NCI-H2107 treated with DMSO at 0.1 percent for 48 hours (cell line): ENCODE results near the gene TEX29.

Source experiments
- DNase-seq: peaks from one replicate; lab custom pipeline; 2025; ENCODE audit not compliant: unreplicated experiment; lab: John Stamatoyannopoulos, UW

Gene TEX29

DNA sequence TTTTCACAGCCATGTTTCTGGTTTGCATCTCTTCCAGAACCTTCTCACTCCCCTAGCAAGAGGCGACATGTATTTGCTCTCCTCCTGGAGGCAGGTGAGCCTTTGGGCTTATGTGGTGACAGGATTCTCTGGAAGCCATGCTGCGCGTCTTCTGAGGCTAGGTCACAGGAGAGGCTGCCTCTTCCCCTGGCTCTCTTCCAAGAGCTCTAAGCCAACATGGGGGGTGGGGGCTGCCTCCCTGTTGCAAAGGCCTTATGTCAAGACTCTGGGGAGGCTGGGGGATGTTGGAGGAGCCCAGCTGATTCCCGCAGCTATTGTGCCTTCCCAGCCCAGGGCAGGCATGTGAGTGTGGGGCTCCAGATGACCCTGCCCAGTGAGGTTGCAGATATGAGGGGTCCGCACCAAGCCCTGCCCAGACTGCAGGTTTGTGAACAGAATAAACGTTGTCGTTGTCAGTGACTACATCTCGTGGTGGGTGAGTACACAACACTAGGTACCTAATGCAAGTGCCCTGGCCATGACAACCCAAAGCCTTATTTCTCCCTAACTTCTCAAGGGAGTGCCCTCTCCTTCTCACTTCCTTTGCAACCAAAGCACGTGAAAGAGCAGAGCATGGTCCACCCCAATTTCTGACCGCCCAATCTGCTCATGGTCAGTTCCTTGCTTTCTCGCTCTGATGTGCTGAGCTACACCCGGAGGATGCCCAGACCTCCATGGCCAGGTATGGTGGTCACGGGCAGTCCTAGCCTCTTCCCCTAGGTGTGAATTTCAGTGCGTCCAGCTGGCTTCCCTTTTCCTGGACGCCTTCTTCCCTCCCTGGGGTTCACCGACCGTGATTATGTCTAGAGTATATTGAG, 44.9 kb downstream of the TEX29 start:
- DNase-seq: no peak

- DNase-seq: no peak
These were observed 46.9 kb downstream of the TEX29 start for GRCh38 chr13:111367340-111367739.

DNA sequence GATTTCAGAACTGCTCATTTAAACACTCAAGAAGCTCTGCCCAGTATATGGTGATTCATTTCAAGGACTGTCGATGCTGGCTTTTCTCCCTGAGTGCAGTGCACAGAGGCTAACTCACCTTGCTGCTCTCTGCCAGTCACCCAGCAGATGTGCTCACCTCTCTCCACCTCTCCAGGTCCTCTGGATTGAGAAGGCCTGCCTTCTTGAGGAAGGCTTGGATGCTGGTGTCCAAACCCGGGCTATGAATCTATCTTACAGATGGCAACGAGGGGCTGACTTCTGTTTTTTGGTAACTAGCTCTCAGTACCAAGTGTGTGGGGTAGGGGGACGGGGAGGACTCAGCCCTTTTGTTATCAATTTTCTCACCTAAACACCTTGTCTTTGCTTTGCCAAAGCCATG, 47.6 kb downstream of the TEX29 start:
- DNase-seq: no peak

- DNase-seq: no peak
These were observed 49.7 kb downstream of the TEX29 start for GRCh38 chr13:111370147-111370546.

- no peak for DNase-seq
These were observed 50.4 kb downstream of the TEX29 start for GRCh38 chr13:111370570-111371535.

DNA sequence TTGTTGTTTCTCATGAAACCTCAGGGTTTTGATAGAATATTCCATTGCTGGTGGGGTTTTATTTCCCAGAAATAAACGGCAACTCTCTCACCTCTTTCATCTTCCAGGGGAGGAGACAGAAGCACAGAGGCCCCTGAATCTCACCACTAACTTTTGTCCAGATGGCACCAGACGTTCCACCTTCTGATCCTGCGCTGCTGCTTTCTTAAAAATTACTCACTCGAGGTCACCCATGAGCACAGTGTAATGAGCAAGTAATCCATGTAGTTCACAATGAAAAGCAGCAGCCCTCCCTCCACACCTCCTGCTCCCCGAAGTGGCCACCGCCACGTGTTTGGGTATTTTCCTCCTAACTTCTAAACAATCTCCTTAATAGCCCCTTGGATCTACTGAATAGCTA, 51.3 kb downstream of the TEX29 start:
- DNase-seq: no peak

- DNase-seq: no peak
These were observed 52.4 kb downstream of the TEX29 start for GRCh38 chr13:111372651-111373425.

DNA sequence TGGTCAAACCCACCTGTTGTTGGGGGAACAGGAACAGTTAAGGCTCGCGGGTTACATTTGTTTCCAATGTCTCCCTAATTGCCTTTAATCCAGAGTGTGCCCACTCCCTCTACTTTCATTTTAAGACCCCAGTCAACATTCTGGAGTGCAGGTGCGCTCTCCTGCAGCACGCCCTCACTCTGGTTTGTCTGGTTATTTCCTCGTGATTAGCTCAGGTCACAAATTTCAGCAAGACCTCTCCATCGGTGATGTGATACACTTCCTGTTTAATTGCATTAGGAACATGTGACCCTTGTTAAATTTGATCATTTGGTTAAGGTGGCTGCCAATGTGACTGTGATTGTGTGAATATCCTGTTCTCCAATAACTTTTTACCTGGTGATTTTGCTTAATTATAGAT, 53.0 kb downstream of the TEX29 start:
- no peak for DNase-seq

- no peak for DNase-seq
These were observed 60.0 kb downstream of the TEX29 start for GRCh38 chr13:111380431-111380830.

- DNase-seq: no peak
These were observed 62.0 kb downstream of the TEX29 start for GRCh38 chr13:111382411-111382810.

GRCh38 chr13:111382877-111383276, 62.4 kb downstream of the TEX29 start:
- no peak for DNase-seq

- no peak for DNase-seq
These were observed 63.4 kb downstream of the TEX29 start for GRCh38 chr13:111383591-111384440.

- no peak for DNase-seq
These were observed 64.2 kb downstream of the TEX29 start for GRCh38 chr13:111384441-111385182.

DNA sequence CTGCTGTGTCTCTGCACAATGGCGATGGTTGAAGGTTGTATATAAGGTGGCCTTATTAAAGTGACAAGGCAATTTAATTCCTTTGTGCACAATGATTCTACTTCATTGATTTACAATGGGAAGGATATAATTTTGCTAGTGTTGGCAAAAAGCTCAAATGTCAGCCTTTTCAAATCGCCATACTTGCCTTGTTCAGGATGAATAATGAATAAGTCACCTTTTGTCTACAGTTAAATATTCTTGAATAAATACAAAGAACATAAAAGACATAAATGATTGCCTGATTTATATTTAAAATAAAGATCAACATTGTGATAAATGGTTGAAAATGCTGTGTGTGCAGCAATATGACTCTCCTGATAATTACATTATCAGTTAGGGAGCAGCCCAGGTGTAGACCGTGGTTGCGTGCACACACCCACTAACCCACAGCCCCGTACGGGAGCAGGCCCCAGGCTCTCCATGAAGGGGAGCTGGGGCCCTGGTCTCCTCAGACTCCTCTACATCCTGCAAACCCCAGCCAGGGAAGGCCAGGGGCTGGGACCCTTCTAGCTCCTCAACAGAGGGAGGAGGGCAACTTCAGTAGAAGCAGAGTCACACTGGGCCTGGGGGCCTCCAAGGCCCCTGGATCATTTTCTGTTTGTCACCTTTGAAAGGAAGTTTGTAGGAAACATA, 64.9 kb downstream of the TEX29 start:
- no peak for DNase-seq

DNA sequence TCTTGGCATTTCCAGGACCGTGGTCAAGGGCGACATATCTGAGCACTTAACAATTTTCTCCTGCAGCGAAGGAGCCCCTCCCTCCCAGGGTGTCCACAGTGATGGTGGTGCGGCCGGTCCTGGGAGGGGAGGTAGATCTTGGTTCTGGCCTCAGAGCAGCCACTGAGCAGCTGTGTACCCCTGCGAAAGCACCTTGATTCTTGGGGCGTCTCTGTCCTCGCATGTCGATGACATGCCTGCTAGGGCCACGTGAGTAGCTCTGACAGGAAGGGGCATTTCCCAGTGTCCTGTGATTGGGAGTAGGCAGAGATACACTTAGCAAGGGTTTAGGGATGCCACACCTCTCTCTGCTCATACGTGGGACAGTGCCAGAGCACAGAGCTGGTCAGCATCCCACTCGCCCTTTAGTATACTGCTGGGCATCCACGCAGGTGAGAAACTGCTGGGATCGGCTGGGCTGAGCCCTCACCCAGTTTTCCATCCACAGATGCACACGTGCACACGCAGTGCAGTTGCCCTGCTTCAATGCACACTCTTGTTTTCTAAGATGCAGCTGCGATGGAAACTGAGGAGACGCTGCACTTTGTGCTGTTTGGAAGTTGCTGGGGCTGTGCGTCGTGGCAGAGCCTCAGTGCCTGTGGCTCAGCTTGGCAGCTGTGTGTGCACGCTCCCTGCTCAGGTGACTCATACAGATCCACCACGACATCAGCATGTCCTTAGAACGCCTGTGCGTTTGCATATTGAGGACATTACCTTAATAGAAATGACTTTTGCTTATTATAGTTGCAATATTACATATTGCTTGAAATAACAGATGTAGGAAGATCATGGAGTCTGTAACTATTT, 66.8 kb downstream of the TEX29 start:
- no peak for DNase-seq

DNA sequence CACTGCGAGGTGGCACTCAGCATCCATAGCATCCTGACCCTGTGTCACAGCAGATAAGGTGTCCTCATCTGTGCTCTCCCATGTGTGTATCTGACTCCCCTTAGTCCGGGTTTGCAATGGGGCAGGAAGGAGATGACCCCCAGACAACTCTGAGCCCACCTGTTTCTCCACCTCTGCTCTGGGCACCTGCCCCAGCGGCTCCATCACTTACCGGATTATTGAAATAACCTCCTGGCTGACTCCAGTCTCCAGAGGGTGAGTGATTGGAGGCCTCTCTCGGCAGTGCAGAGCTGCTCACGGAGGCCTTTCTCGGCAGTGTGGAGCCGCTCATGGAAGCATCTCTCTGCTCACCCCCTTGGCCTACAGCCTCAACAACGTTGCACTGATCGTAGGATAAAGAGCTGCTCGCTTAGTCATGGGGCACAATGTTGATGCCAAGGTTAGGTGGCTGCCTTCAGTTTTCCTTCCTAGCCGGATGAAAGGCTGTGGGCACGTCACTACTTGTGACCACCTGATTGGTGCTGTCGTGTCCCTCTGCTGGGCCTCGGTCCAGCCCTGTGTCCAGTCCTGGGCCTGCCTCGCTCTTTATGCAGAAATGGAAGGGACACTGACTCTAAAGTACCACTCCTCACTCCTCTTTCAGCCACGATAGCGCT, 67.6 kb downstream of the TEX29 start:
- no peak for DNase-seq

- no peak for DNase-seq
These were observed 68.5 kb downstream of the TEX29 start for GRCh38 chr13:111388851-111389500.
